HCT116 (cell line): ENCODE results near the gene KCNAB2. TPM values are rescaled to one million over a fixed set of nuclear protein-coding genes. Genes with fewer than 3 reads are reported as not detected.

Source experiments
- ATAC-seq: fragments of 200-7000 bp; cut with Tn5 transposase; 2 replicates; pipeline ENCODE4 v1.9.1; 2020; ENCODE audit warnings: mild to moderate bottlenecking, moderate library complexity
- BruUV-seq: library from RNA; stranded (reverse); fragments of 400-500 nt; replicated peaks from 2 replicates; lab custom pipeline; 2021; lab: Mats Ljungman, UMichigan
- CTCF ChIA-PET: fragments of 300-600 bp; sonication (Branson Sonifier 250); formaldehyde crosslinking; loops from one replicate; lab custom pipeline; 2021; ENCODE audit warnings: antibody characterized with exemption; lab: Charles Lee
- POLR2A ChIA-PET: fragments of 300-600, 350-600 bp; sonication (Branson Sonifier 250); formaldehyde crosslinking; loops from one replicate; lab custom pipeline; 2021; ENCODE audit warnings: antibody characterized with exemption; lab: Charles Lee
- RAD21 ChIA-PET, 2 experiments: fragments of 300-600 bp; sonication (Branson Sonifier 250); formaldehyde crosslinking; loops; one replicate each; lab custom pipeline; 2023; ENCODE audit warnings: low total read pairs in 2 of 2; ENCODE audit not compliant: uncharacterized antibody in 2 of 2, unreplicated experiment in 2 of 2, low non-redundant PET in 1 of 2; lab: Charles Lee
- DNase-seq: peaks from one replicate; pipeline ENCODE4 v3.0.0-alpha.2; 2010; ENCODE audit warnings: low read depth, low spot score
- H2AFZ ChIP-seq: fragments of 200-600 bp; shearing (Covaris generic), sonication (generic); 2 replicates; pipeline ENCODE4 v1.6.1; 2017; ENCODE audit warnings: low read depth, mixed run types, mixed read lengths, antibody characterized with exemption, low read length; ENCODE audit not compliant: poor library complexity, severe bottlenecking
- H3K27ac ChIP-seq: 2 replicates; pipeline ENCODE4 v1.5.1; 2012; ENCODE audit warnings: low read depth, low read length
- H3K27me3 ChIP-seq: fragments of 200-600 bp; sonication (generic); 2 replicates; pipeline ENCODE4 v1.6.1; 2016; ENCODE audit warnings: mixed run types, low read length, mixed read lengths; ENCODE audit not compliant: insufficient read depth
- H3K36me3 ChIP-seq, 2 experiments: fragments of 200-500 bp in 1 of 2; fragments of 200-600 bp in 1 of 2; sonication (Bioruptor generic) in 1 of 2; sonication (generic) in 1 of 2; 2 replicates each; pipeline versions ENCODE4 v1.5.1 to v1.6.1; 2014 to 2016; ENCODE audit warnings: low read length in 2 of 2, inconsistent platforms in 1 of 2, mixed read lengths in 1 of 2, mixed run types in 1 of 2; ENCODE audit not compliant: insufficient read depth in 2 of 2, control insufficient read depth in 1 of 2
- H3K4me1 ChIP-seq, 2 experiments: fragments of 200-600 bp in 1 of 2; sonication (generic) in 1 of 2; 2 replicates each; pipeline versions ENCODE4 v1.5.1 to v1.6.1; 2012 to 2017; ENCODE audit warnings: low read length in 2 of 2, inconsistent platforms in 1 of 2, mild to moderate bottlenecking in 1 of 2, mixed read lengths in 1 of 2, mixed run types in 1 of 2, moderate library complexity in 1 of 2; ENCODE audit not compliant: insufficient read depth in 2 of 2, control insufficient read depth in 1 of 2
- H3K4me2 ChIP-seq: fragments of 200-600 bp; sonication (generic); 2 replicates; pipeline ENCODE4 v1.6.1; 2017; ENCODE audit warnings: mixed run types, low read length, mixed read lengths
- H3K4me3 ChIP-seq, 2 experiments: fragments of 200-600 bp in 1 of 2; sonication (generic) in 1 of 2; replicated peaks in 1 of 2; 2 replicates each; pipeline ENCODE4 v1.5.1; 2011 to 2016; ENCODE audit warnings: low read length in 2 of 2, control low read depth in 1 of 2, low read depth in 1 of 2, mild to moderate bottlenecking in 1 of 2, mixed read lengths in 1 of 2, mixed run types in 1 of 2
- H3K79me2 ChIP-seq: fragments of 200-600 bp; sonication (generic); 2 replicates; pipeline ENCODE4 v1.6.1; 2017; ENCODE audit warnings: mild to moderate bottlenecking, mixed run types, low read length, moderate library complexity, mixed read lengths; ENCODE audit not compliant: insufficient read depth
- H3K9ac ChIP-seq: fragments of 200-600 bp; sonication (generic); 2 replicates; pipeline ENCODE4 v1.6.1; 2016; ENCODE audit warnings: low read length, mixed read lengths
- H3K9me2 ChIP-seq: fragments of 200-600 bp; sonication (generic), shearing (Covaris generic); 2 replicates; pipeline ENCODE4 v1.6.1; 2017; ENCODE audit warnings: mixed run types, mild to moderate bottlenecking, moderate library complexity; ENCODE audit not compliant: insufficient read depth
- H3K9me3 ChIP-seq, 2 experiments: fragments of 200-500 bp in 1 of 2; fragments of 200-600 bp in 1 of 2; sonication (Bioruptor generic) in 1 of 2; sonication (generic) in 1 of 2; 2 replicates each; pipeline ENCODE4 v1.6.1; 2014 to 2017; ENCODE audit warnings: low read length in 2 of 2, mixed read lengths in 2 of 2, inconsistent platforms in 1 of 2, low read depth in 1 of 2, mild to moderate bottlenecking in 1 of 2, mixed run types in 1 of 2, moderate library complexity in 1 of 2; ENCODE audit not compliant: control insufficient read depth in 1 of 2, insufficient read depth in 1 of 2
- H4K20me1 ChIP-seq: fragments of 200-600 bp; sonication (generic), shearing (Covaris generic); 2 replicates; pipeline ENCODE4 v1.6.1; 2017; ENCODE audit warnings: mixed run types, mild to moderate bottlenecking, moderate library complexity; ENCODE audit not compliant: insufficient read depth
- ATF3 ChIP-seq: IDR thresholded peaks from 2 replicates; pipeline ENCODE4 v1.6.1; 2012
- CBX3 ChIP-seq: IDR thresholded peaks from 2 replicates; pipeline ENCODE4 v1.6.1; 2012; ENCODE audit warnings: low read depth
- CEBPB ChIP-seq: IDR thresholded peaks from 2 replicates; pipeline ENCODE4 v1.6.1; 2012; ENCODE audit warnings: low read depth
- EGR1 ChIP-seq: IDR thresholded peaks from 2 replicates; pipeline ENCODE4 v1.6.1; 2012; ENCODE audit warnings: low read depth
- ELF1 ChIP-seq: IDR thresholded peaks from 2 replicates; pipeline ENCODE4 v1.6.1; 2012; ENCODE audit warnings: low read depth, borderline replicate concordance
- EZH2 ChIP-seq: fragments of 200-600 bp; sonication (generic); IDR thresholded peaks from 2 replicates; pipeline ENCODE4 v1.6.1; 2017; ENCODE audit warnings: antibody characterized with exemption, mixed run types
- FOSL1 ChIP-seq: IDR thresholded peaks from 2 replicates; pipeline ENCODE4 v1.6.1; 2012; ENCODE audit warnings: low read depth
- JUND ChIP-seq: IDR thresholded peaks from 2 replicates; pipeline ENCODE4 v1.6.1; 2012
- MAX ChIP-seq: IDR thresholded peaks from 2 replicates; pipeline ENCODE4 v1.6.1; 2012
- POLR2A ChIP-seq: IDR thresholded peaks from 2 replicates; pipeline ENCODE4 v1.7.0; 2011; ENCODE audit warnings: borderline replicate concordance; ENCODE audit not compliant: insufficient read depth, insufficient read length; ENCODE audit errors: extremely low read depth
- POLR2AphosphoS5 ChIP-seq: IDR thresholded peaks from 2 replicates; pipeline ENCODE4 v1.6.1; 2011; ENCODE audit warnings: mild to moderate bottlenecking, low read depth, low read length, moderate library complexity
- SIN3A ChIP-seq: IDR thresholded peaks from 2 replicates; pipeline ENCODE4 v1.6.1; 2012; ENCODE audit warnings: low read depth
- SP1 ChIP-seq: IDR thresholded peaks from 2 replicates; pipeline ENCODE4 v1.6.1; 2012; ENCODE audit warnings: low read depth
- SRF ChIP-seq: IDR thresholded peaks from 2 replicates; pipeline ENCODE4 v1.6.1; 2012; ENCODE audit warnings: low read depth
- TCF7L2 ChIP-seq: IDR thresholded peaks from 2 replicates; pipeline ENCODE4 v1.7.0; 2011; ENCODE audit warnings: borderline replicate concordance, inconsistent platforms; ENCODE audit not compliant: insufficient read depth, insufficient read length; ENCODE audit errors: extremely low read depth
- YY1 ChIP-seq: IDR thresholded peaks from 2 replicates; pipeline ENCODE4 v1.6.1; 2011; ENCODE audit warnings: low read length, low read depth, moderate library complexity, mild to moderate bottlenecking; ENCODE audit not compliant: insufficient replicate concordance; ENCODE audit errors: extremely low read depth
- ZBTB33 ChIP-seq: IDR thresholded peaks from 2 replicates; pipeline ENCODE4 v1.6.1; 2011; ENCODE audit warnings: mild to moderate bottlenecking, low read length, moderate library complexity; ENCODE audit not compliant: insufficient replicate concordance; ENCODE audit errors: extremely low read depth
- ZNF274 ChIP-seq: fragments of 200-500 bp; sonication (Bioruptor generic); IDR thresholded peaks from 2 replicates; pipeline ENCODE4 v1.6.1; 2014; ENCODE audit warnings: mild to moderate bottlenecking, low read depth, low read length, inconsistent platforms
- intact Hi-C: fragments of 100-400 bp; cut with micrococcal nuclease; formaldehyde crosslinking; loops from 2 replicates; pipeline ENCODE4 v1.10.0; 2022
- total RNA-seq: library from RNA; stranded (reverse); gene quantifications from one replicate; pipeline ENCODE4 v1.2.1, GENCODE V29; 2021; ENCODE audit not compliant: unreplicated experiment

The KCNAB2 gene
- total RNA-seq, 1 experiment from 2014 or later, result 18.1 TPM

- no peaks in the 10 kb centered on the region for H3K9me2 ChIP-seq
- intact Hi-C loops, result no loop called here
- H3K79me2 ChIP-seq, result no peaks in the 10 kb centered on the region
- no peak overlapping the region for H3K9ac ChIP-seq
- no peak for TF ChIP-seq ELF1
- TF ChIP-seq JUND, result no peak
- no peak for TF ChIP-seq MAX
- no peak for TF ChIP-seq ZNF274
- no peak overlapping the region for H3K27ac ChIP-seq
- peaks cover 0 to 8% of the 10 kb centered on the region in 2 experiments; a peak in 2 of 4 replicates for H3K9me3 ChIP-seq
- H4K20me1 ChIP-seq, result no peaks in the 10 kb centered on the region
- H3K4me1 ChIP-seq, result no peaks in the 10 kb centered on the region
- no peak overlapping the region for H3K4me2 ChIP-seq
- RAD21 ChIA-PET, result no interaction called here
- DNase-seq (no peak), ATAC-seq (no peak)
- no TSS peak for BruUV-seq
- H3K36me3 ChIP-seq, result no peaks in the 10 kb centered on the region
- H3K27me3 ChIP-seq, result no peaks in the 10 kb centered on the region
- no peak overlapping the region for H3K4me3 ChIP-seq
- H2AFZ ChIP-seq, result no peak overlapping the region
- POLR2A ChIA-PET, result no interaction called here
- CTCF ChIA-PET, result no interaction called here
Measured at GRCh38 chr1:6136516-6137220, 91.0 kb downstream of the KCNAB2 start.

GRCh38 chr1:6137758-6138157, 92.1 kb downstream of the KCNAB2 start:
- Histone ChIP-seq H4K20me1 (no peaks in the 10 kb centered on the region), H3K4me2 (no peak overlapping the region), H3K9ac (no peak overlapping the region), H3K27ac (no peak overlapping the region), H3K4me3 (no peak overlapping the region), H3K27me3 (no peaks in the 10 kb centered on the region), H3K9me2 (no peaks in the 10 kb centered on the region), H3K36me3 (no peaks in the 10 kb centered on the region), H3K9me3 (no peaks in the 10 kb centered on the region), H2AFZ (no peak overlapping the region), H3K4me1 (no peaks in the 10 kb centered on the region), H3K79me2 (no peaks in the 10 kb centered on the region)
- no peak for DNase-seq
- RAD21 ChIA-PET, result no interaction called here
- intact Hi-C loops, result no loop called here
- POLR2A ChIA-PET, result no interaction called here
- no TSS peak for BruUV-seq
- ATAC-seq, result no peak
- CTCF ChIA-PET, result no interaction called here
- TF ChIP-seq CBX3, result no peak
- TF ChIP-seq FOSL1, result no peak
- TF ChIP-seq ZNF274, result no peak
- TF ChIP-seq POLR2AphosphoS5, result no peak
- no peak for TF ChIP-seq SP1
- no peak for TF ChIP-seq EGR1
- TF ChIP-seq ATF3, result no peak
- no peak for TF ChIP-seq MAX
- no peak for TF ChIP-seq SIN3A
- TF ChIP-seq YY1, result no peak
- no peak for TF ChIP-seq EZH2
- no peak for TF ChIP-seq CEBPB
- TF ChIP-seq POLR2A, result no peak
- TF ChIP-seq SRF, result no peak
- no peak for TF ChIP-seq ELF1
- TF ChIP-seq ZBTB33, result no peak
- no peak for TF ChIP-seq TCF7L2
- no peak for TF ChIP-seq JUND
